ENCODE data around the gene CAPS.
"Not testable (repeated sequence)": the region's sequence is repeated elsewhere in the genome, so short reads cannot be mapped to it uniquely, and the experiment has no call there.

The CAPS gene

GRCh38 chr19:5913739-5914357 lies at the start of gene CAPS:
Gene CAPS, plus strand, starts transcription at chr19:5914254. Its CDS starts 153 bp downstream, at chr19:5914407.
- DNase-seq (ENCODE audit: extremely low spot score, insufficient read length, low read depth) (no peak), FAIRE-seq (no peak)

GRCh38 chr19:5864725-5865486 lies 49.1 kb upstream of the CAPS start:
- FAIRE-seq: no peak
- no peak for DNase-seq (ENCODE audit: extremely low spot score, insufficient read length, low read depth)

- FAIRE-seq (no peak), DNase-seq (ENCODE audit: extremely low spot score, insufficient read length, low read depth) (no peak)
Measured at GRCh38 chr19:5865772-5866171, 48.3 kb upstream of the CAPS start.

GRCh38 chr19:5867201-5868136 lies 46.6 kb upstream of the CAPS start:
- FAIRE-seq: no peak
- DNase-seq (ENCODE audit: extremely low spot score, insufficient read length, low read depth): no peak

- FAIRE-seq (no peak), DNase-seq (ENCODE audit: extremely low spot score, insufficient read length, low read depth) (no peak)
Measured at GRCh38 chr19:5870986-5871394, 43.1 kb upstream of the CAPS start.

GRCh38 chr19:5873617-5874199 lies 40.3 kb upstream of the CAPS start:
- DNase-seq (ENCODE audit: extremely low spot score, insufficient read length, low read depth) (no peak), FAIRE-seq (no peak)

- not testable (repeated sequence) for DNase-seq (ENCODE audit: extremely low spot score, insufficient read length, low read depth); FAIRE-seq
Measured at GRCh38 chr19:5874496-5874895, 39.6 kb upstream of the CAPS start.

GRCh38 chr19:5877427-5877826 lies 36.6 kb upstream of the CAPS start:
- FAIRE-seq (no peak), DNase-seq (ENCODE audit: extremely low spot score, insufficient read length, low read depth) (no peak)

- DNase-seq (ENCODE audit: extremely low spot score, insufficient read length, low read depth) (no peak), FAIRE-seq (no peak)
Measured at GRCh38 chr19:5877882-5878281, 36.2 kb upstream of the CAPS start.

GRCh38 chr19:5880196-5880595 lies 33.9 kb upstream of the CAPS start:
- no peak for FAIRE-seq

GRCh38 chr19:5880604-5881078 lies 33.4 kb upstream of the CAPS start:
- DNase-seq (ENCODE audit: extremely low spot score, insufficient read length, low read depth) (no peak), FAIRE-seq (no peak)

More at GRCh38 chr19:5880196-5880595, 33.9 kb upstream of the CAPS start:
- no peak for DNase-seq (ENCODE audit: extremely low spot score, insufficient read length, low read depth)

- FAIRE-seq (no peak), DNase-seq (ENCODE audit: extremely low spot score, insufficient read length, low read depth) (no peak)
Measured at GRCh38 chr19:5881543-5882299, 32.3 kb upstream of the CAPS start.

GRCh38 chr19:5882421-5882968 lies 31.6 kb upstream of the CAPS start:
- FAIRE-seq (no peak), DNase-seq (ENCODE audit: extremely low spot score, insufficient read length, low read depth) (no peak)

GRCh38 chr19:5883157-5883873 lies 30.7 kb upstream of the CAPS start:
- not testable (repeated sequence) for DNase-seq (ENCODE audit: extremely low spot score, insufficient read length, low read depth); FAIRE-seq

- FAIRE-seq; DNase-seq (ENCODE audit: extremely low spot score, insufficient read length, low read depth): not testable (repeated sequence)
Measured at GRCh38 chr19:5884065-5884811, 29.8 kb upstream of the CAPS start.

GRCh38 chr19:5889288-5889971 lies 24.6 kb upstream of the CAPS start:
- no peak for DNase-seq (ENCODE audit: extremely low spot score, insufficient read length, low read depth)
- FAIRE-seq: no peak

GRCh38 chr19:5890099-5890498 lies 24.0 kb upstream of the CAPS start:
- FAIRE-seq (no peak), DNase-seq (ENCODE audit: extremely low spot score, insufficient read length, low read depth) (no peak)
